GM23338 (cell line): ENCODE measurements around the gene CACNA1B. TPM values are rescaled to one million over a fixed set of nuclear protein-coding genes. Genes with fewer than 3 reads are reported as not detected.

Source experiments
- ATAC-seq: fragments of 200-7000 bp; cut with Tn5 transposase; 3 replicates; pipeline ENCODE4 v1.9.1; 2020
- DNase-seq: peaks from one replicate; pipeline ENCODE4 v3.0.0-alpha.2; 2015; ENCODE audit warnings: low spot score
- H2AFZ ChIP-seq: fragments of 200-600 bp; sonication (generic); 2 replicates; pipeline ENCODE4 v1.8.0; 2016; ENCODE audit warnings: antibody characterized with exemption, mild to moderate bottlenecking, moderate library complexity
- H3F3A ChIP-seq: fragments of 200-600 bp; sonication (generic); replicated peaks from 2 replicates; pipeline ENCODE4 v1.8.0; 2017; ENCODE audit warnings: antibody characterized with exemption, mixed run types, low read depth
- H3K27ac ChIP-seq: fragments of 200-600 bp; sonication (generic); 2 replicates; pipeline ENCODE4 v1.6.1; 2016; ENCODE audit warnings: low read depth
- H3K27me3 ChIP-seq: fragments of 200-600 bp; sonication (generic); 2 replicates; pipeline ENCODE4 v1.8.0; 2016; ENCODE audit warnings: mild to moderate bottlenecking, mixed run types, moderate library complexity; ENCODE audit not compliant: insufficient read depth
- H3K36me3 ChIP-seq: fragments of 200-600 bp; sonication (generic); 2 replicates; pipeline ENCODE4 v1.8.0; 2016; ENCODE audit warnings: mild to moderate bottlenecking; ENCODE audit not compliant: insufficient read depth
- H3K4me1 ChIP-seq: fragments of 200-600 bp; sonication (generic); 2 replicates; pipeline ENCODE4 v1.8.0; 2016; ENCODE audit warnings: mild to moderate bottlenecking, moderate library complexity; ENCODE audit not compliant: insufficient read depth
- H3K4me2 ChIP-seq: fragments of 200-600 bp; sonication (generic); 2 replicates; pipeline ENCODE4 v1.7.1; 2017; ENCODE audit warnings: mixed run types
- H3K4me3 ChIP-seq: fragments of 200-600 bp; sonication (generic); 2 replicates; pipeline ENCODE4 v1.6.1; 2016; ENCODE audit warnings: mixed run types
- H3K79me2 ChIP-seq: fragments of 200-600 bp; sonication (generic); replicated peaks from 2 replicates; pipeline ENCODE4 v1.8.0; 2017; ENCODE audit warnings: mild to moderate bottlenecking; ENCODE audit not compliant: insufficient read depth
- H3K9me2 ChIP-seq: fragments of 200-600 bp; sonication (generic); 2 replicates; pipeline ENCODE4 v1.8.0; 2017; ENCODE audit not compliant: insufficient read depth
- H4K20me1 ChIP-seq: fragments of 200-600 bp; sonication (generic); replicated peaks from 2 replicates; pipeline ENCODE4 v1.8.0; 2017; ENCODE audit warnings: mild to moderate bottlenecking; ENCODE audit not compliant: insufficient read depth
- H3K27ac Mint-ChIP-seq: 2 replicates; pipeline ENCODE4 v1.8.0; 2020; ENCODE audit warnings: inconsistent platforms, mild to moderate bottlenecking, moderate library complexity, mixed read lengths
- H3K27me3 Mint-ChIP-seq: 3 replicates; pipeline ENCODE4 v1.8.0; 2022; ENCODE audit warnings: low read depth, mild to moderate bottlenecking, moderate library complexity, mixed read lengths, inconsistent platforms; ENCODE audit not compliant: insufficient read depth, poor library complexity
- H3K36me3 Mint-ChIP-seq: 3 replicates; pipeline ENCODE4 v1.8.0; 2021; ENCODE audit warnings: low read depth, mild to moderate bottlenecking, inconsistent platforms, moderate library complexity, mixed read lengths
- H3K4me1 Mint-ChIP-seq: 3 replicates; pipeline ENCODE4 v1.8.0; 2020; ENCODE audit warnings: mild to moderate bottlenecking, inconsistent platforms, mixed read lengths
- H3K4me3 Mint-ChIP-seq: 3 replicates; pipeline ENCODE4 v1.8.0; 2021; ENCODE audit warnings: moderate library complexity, mild to moderate bottlenecking, inconsistent platforms, mixed read lengths
- H3K9me3 Mint-ChIP-seq: 3 replicates; pipeline ENCODE4 v1.8.0; 2020; ENCODE audit warnings: moderate library complexity, mild to moderate bottlenecking, inconsistent platforms, mixed read lengths
- CREB1 ChIP-seq: fragments of 250-450 bp; sonication (Bioruptor Pico); IDR thresholded peaks from 2 replicates; pipeline ENCODE4 v1.5.0; 2020; ENCODE audit warnings: low read depth, mild to moderate bottlenecking, moderate library complexity
- EZH2phosphoT487 ChIP-seq: fragments of 200-600 bp; sonication (generic); IDR thresholded peaks from one replicate; pipeline ENCODE4 v1.8.1; 2018; ENCODE audit warnings: antibody characterized with exemption; ENCODE audit not compliant: unreplicated experiment
- NANOG ChIP-seq: IDR thresholded peaks from 2 replicates; pipeline ENCODE4 v1.6.1; 2016; ENCODE audit warnings: antibody characterized with exemption, borderline replicate concordance
- STAT1 ChIP-seq: IDR thresholded peaks from one replicate; pipeline ENCODE4 v1.6.1; 2016; ENCODE audit warnings: antibody characterized with exemption; ENCODE audit not compliant: unreplicated experiment
- polyA plus RNA-seq: library from polyadenylated mRNA; unstranded; fragments of >200 nt; fragmentation: Nextera tagmentation; extraction: Ambion mirVana; gene quantifications from 2 replicates; pipeline ENCODE4 v1.2.1, GENCODE V29; 2016
- total RNA-seq: library from RNA; depleted of rRNA; stranded (reverse); fragments of >200 nt; shearing (Covaris generic); gene quantifications from 2 replicates; pipeline ENCODE4 v1.2.3, GENCODE V29; 2014
- TF ChIP-seq, protein P1 (sequence below): fragments of 250-450 bp; sonication (Bioruptor Pico); IDR thresholded peaks from 2 replicates; pipeline ENCODE4 v1.5.0; 2020; ENCODE audit warnings: mild to moderate bottlenecking, moderate library complexity
- TF ChIP-seq, protein P2 (sequence below): IDR thresholded peaks from 2 replicates; pipeline ENCODE4 v1.6.1; 2016; ENCODE audit warnings: antibody characterized with exemption

CACNA1B gene
- total and polyA plus RNA-seq, 2 experiments from 2014 or later = 1.1 to 10.4 TPM

DNA sequence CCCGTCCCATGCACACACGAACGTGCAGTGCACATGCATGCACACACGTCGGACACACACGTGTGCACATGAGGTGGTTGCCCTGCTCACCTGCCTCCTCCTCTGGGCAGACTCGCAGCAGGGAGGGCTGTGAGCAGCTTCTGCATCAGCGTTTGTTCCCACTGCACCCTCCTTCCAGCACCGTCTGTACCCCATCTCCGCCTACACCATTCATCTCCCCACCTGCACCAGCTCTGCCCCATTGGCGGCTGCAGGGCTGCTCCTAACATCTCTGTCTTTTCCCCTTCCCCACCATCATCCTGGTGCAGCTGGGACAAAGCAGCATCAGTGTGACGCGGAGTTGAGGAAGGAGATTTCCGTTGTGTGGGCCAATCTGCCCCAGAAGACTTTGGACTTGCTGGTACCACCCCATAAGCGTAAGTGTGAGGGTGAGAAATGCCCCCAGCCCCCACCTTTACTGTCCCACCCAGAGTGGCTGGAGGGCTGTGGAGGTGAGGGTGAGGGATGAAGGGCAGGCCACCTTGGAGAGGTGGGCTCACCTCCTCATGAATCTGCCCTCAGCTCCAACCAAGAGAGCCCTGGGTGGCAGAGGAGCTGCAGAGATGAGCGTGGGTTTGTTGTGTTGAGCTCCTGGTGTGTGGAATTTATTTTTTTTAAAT lies 234.6 kb downstream of the CACNA1B start (continued):
- TF ChIP-seq, protein P1, sequence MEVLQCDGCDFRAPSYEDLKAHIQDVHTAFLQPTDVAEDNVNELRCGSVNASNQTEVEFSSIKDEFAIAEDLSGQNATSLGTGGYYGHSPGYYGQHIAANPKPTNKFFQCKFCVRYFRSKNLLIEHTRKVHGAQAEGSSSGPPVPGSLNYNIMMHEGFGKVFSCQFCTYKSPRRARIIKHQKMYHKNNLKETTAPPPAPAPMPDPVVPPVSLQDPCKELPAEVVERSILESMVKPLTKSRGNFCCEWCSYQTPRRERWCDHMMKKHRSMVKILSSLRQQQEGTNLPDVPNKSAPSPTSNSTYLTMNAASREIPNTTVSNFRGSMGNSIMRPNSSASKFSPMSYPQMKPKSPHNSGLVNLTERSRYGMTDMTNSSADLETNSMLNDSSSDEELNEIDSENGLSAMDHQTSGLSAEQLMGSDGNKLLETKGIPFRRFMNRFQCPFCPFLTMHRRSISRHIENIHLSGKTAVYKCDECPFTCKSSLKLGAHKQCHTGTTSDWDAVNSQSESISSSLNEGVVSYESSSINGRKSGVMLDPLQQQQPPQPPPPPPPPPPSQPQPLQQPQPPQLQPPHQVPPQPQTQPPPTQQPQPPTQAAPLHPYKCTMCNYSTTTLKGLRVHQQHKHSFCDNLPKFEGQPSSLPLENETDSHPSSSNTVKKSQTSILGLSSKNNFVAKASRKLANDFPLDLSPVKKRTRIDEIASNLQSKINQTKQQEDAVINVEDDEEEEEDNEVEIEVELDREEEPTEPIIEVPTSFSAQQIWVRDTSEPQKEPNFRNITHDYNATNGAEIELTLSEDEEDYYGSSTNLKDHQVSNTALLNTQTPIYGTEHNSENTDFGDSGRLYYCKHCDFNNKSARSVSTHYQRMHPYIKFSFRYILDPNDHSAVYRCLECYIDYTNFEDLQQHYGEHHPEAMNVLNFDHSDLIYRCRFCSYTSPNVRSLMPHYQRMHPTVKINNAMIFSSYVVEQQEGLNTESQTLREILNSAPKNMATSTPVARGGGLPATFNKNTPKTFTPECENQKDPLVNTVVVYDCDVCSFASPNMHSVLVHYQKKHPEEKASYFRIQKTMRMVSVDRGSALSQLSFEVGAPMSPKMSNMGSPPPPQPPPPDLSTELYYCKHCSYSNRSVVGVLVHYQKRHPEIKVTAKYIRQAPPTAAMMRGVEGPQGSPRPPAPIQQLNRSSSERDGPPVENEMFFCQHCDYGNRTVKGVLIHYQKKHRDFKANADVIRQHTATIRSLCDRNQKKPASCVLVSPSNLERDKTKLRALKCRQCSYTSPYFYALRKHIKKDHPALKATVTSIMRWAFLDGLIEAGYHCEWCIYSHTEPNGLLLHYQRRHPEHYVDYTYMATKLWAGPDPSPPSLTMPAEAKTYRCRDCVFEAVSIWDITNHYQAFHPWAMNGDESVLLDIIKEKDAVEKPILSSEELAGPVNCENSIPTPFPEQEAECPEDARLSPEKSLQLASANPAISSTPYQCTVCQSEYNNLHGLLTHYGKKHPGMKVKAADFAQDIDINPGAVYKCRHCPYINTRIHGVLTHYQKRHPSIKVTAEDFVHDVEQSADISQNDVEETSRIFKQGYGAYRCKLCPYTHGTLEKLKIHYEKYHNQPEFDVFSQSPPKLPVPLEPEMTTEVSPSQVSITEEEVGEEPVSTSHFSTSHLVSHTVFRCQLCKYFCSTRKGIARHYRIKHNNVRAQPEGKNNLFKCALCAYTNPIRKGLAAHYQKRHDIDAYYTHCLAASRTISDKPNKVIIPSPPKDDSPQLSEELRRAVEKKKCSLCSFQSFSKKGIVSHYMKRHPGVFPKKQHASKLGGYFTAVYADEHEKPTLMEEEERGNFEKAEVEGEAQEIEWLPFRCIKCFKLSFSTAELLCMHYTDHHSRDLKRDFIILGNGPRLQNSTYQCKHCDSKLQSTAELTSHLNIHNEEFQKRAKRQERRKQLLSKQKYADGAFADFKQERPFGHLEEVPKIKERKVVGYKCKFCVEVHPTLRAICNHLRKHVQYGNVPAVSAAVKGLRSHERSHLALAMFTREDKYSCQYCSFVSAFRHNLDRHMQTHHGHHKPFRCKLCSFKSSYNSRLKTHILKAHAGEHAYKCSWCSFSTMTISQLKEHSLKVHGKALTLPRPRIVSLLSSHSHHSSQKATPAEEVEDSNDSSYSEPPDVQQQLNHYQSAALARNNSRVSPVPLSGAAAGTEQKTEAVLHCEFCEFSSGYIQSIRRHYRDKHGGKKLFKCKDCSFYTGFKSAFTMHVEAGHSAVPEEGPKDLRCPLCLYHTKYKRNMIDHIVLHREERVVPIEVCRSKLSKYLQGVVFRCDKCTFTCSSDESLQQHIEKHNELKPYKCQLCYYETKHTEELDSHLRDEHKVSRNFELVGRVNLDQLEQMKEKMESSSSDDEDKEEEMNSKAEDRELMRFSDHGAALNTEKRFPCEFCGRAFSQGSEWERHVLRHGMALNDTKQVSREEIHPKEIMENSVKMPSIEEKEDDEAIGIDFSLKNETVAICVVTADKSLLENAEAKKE (CRISPR knock-in tag) = no peak
- no peak for TF ChIP-seq STAT1

DNA sequence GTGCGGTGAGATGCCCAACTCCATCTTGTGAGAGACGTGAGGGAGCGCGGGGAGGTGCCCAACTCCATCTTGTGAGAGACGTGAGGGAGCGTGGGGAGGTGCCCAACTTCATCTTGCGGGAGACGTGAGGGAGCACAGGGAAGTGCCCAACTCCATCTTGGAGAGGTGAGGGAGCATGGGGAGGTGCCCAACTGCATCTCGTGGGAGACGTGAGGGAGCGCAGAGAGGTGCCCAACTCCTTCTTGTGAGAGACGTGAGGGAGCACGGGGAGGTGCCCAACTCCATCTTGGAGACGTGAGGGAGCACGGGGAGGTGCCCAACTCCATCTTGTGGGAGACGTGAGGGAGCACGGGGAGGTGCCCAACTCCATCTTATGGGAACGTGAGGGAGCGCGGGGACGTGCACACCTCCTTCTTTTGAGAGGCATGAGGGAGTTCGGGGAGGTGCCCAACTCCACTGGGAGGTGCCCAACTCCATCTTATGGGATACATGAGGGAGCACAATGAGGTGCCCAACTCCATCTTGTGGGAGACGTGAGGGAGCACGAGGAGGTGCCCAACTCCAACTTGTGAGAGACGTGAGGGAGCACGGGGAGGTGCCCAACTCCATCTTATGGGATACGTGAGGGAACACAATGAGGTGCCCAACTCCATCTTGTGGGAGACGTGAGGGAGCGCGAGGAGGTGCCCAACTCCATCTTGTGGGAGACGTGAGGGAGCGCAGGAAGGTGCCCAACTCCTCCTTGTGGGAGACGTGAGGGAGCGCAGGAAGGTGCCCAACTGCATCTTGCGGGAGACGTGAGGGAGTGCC lies 235.4 kb downstream of the CACNA1B start:
- no peaks in the 10 kb centered on the region for H3K79me2 ChIP-seq
- peaks cover 9% of the 10 kb centered on the region for H3K27me3 Mint-ChIP-seq
- no peak overlapping the region for H2AFZ ChIP-seq
- no peaks in the 10 kb centered on the region for H3K9me2 ChIP-seq
- no peaks in the 10 kb centered on the region; the same call in 2 of the 3 replicates for H3K4me1 Mint-ChIP-seq
- no peaks in the 10 kb centered on the region for H3F3A ChIP-seq
- H4K20me1 ChIP-seq = no peaks in the 10 kb centered on the region
- H3K36me3 ChIP-seq = no peaks in the 10 kb centered on the region
- DNase-seq = peak; percentile 19
- no peak for ATAC-seq
- H3K27ac ChIP-seq = no peak overlapping the region
- H3K36me3 Mint-ChIP-seq = peaks cover 42% of the 10 kb centered on the region
- H3K27me3 ChIP-seq = no peaks in the 10 kb centered on the region
- no peak overlapping the region for H3K4me2 ChIP-seq
- H3K27ac Mint-ChIP-seq = no peak overlapping the region
- H3K4me3 Mint-ChIP-seq = no peak overlapping the region; the same call in 2 of the 3 replicates
- H3K9me3 Mint-ChIP-seq = peaks cover 41% of the 10 kb centered on the region
- H3K4me1 ChIP-seq = no peaks in the 10 kb centered on the region
- H3K4me3 ChIP-seq = no peak overlapping the region
- no peak for TF ChIP-seq CREB1 (CRISPR knock-in tag)
- TF ChIP-seq, protein P1 (CRISPR knock-in tag) = no peak
- TF ChIP-seq, protein P2, sequence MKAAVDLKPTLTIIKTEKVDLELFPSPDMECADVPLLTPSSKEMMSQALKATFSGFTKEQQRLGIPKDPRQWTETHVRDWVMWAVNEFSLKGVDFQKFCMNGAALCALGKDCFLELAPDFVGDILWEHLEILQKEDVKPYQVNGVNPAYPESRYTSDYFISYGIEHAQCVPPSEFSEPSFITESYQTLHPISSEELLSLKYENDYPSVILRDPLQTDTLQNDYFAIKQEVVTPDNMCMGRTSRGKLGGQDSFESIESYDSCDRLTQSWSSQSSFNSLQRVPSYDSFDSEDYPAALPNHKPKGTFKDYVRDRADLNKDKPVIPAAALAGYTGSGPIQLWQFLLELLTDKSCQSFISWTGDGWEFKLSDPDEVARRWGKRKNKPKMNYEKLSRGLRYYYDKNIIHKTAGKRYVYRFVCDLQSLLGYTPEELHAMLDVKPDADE = no peak
- no peak for TF ChIP-seq NANOG
- TF ChIP-seq EZH2phosphoT487 = no peak
